ENCODE results near the gene VSNL1.

VSNL1 gene

DNA sequence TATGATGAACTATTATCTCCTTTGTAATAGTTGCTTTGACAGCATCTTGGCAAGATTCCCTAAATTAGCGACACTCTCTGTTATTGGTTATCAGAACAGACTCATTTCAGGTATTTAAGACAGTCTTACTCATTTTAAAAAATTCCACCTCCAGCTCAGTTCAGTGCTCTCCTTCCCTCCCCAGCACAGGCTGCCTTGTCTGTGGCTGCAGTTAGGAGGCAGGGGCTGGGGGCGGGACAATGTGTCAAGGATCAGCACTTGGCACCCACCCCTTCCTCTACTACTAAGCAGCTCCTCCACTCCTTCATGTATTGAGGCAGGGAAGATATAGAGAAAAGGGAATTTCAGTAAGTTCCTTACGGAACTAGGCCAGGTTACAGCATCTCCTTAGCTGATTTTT, 85.0 kb downstream of the VSNL1 start:
- no peak for DNase-seq
- H3K27me3 ChIP-seq (replicated peaks) = no peaks in the 10 kb centered on the region
- in situ Hi-C loops (cut with HindIII; ENCODE audit: low pct_ligation_motif_present, low sequenced_read_pairs) = no loop called here
- H3K27ac ChIP-seq = no peak overlapping the region
- H3K4me3 ChIP-seq (ENCODE audit: low read depth, low read length) = no peak overlapping the region
- TF ChIP-seq, protein P1, sequence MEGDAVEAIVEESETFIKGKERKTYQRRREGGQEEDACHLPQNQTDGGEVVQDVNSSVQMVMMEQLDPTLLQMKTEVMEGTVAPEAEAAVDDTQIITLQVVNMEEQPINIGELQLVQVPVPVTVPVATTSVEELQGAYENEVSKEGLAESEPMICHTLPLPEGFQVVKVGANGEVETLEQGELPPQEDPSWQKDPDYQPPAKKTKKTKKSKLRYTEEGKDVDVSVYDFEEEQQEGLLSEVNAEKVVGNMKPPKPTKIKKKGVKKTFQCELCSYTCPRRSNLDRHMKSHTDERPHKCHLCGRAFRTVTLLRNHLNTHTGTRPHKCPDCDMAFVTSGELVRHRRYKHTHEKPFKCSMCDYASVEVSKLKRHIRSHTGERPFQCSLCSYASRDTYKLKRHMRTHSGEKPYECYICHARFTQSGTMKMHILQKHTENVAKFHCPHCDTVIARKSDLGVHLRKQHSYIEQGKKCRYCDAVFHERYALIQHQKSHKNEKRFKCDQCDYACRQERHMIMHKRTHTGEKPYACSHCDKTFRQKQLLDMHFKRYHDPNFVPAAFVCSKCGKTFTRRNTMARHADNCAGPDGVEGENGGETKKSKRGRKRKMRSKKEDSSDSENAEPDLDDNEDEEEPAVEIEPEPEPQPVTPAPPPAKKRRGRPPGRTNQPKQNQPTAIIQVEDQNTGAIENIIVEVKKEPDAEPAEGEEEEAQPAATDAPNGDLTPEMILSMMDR (IDR thresholded peaks at IDR 0.05; ENCODE audit: low read depth, low read length, missing control alignments) = no peak
- no peaks in the 10 kb centered on the region for H3K36me3 ChIP-seq (replicated peaks)

DNA sequence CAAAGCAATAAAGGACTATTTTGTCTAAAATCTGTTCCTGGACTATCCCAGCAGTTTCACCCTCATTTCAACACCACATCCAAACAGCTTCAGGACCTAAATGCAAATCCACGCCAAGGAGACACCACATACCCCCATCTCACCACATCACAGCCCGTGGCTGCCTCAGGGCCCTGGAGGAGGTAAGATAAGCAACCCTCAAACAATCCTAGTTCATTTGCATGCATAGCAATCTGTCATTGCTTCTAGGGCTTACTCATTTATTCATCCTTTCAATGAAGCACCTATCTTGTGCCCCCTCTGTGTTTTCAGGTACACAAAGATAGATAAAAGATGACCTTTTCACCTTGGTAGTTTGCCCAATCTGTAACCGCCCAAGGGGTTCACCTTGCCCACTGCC, 86.5 kb downstream of the VSNL1 start:
- no peak for DNase-seq
- H3K27ac ChIP-seq = no peak overlapping the region
- no peaks in the 10 kb centered on the region for H3K27me3 ChIP-seq (replicated peaks)
- in situ Hi-C loops (cut with HindIII; ENCODE audit: low pct_ligation_motif_present, low sequenced_read_pairs) = no loop called here
- no peaks in the 10 kb centered on the region for H3K36me3 ChIP-seq (replicated peaks)
- TF ChIP-seq, protein P1 (IDR thresholded peaks at IDR 0.05; ENCODE audit: low read depth, low read length, missing control alignments) = no peak
- no peak overlapping the region for H3K4me3 ChIP-seq (ENCODE audit: low read depth, low read length)

DNA sequence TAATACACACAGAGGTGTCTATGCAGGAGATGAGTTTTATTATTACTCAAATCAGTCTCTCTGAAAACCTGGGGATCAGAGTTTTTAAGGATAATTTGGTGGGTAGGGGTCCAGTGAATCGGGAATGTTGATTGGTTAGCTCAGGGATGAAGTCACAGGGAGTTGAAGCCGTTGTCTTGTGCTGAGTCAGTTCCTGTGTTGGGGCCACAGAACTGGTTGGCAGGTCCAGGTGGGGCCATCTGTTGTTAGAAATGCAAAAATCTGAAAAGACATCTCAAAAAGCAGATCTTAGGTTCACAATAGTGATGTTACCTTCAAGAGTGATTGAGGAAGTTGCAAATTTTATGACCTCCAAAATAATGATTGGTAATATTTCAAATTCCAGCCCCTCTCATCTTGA, 86.9 kb downstream of the VSNL1 start:
- no peak for DNase-seq
- Histone ChIP-seq H3K36me3 (replicated peaks) (no peaks in the 10 kb centered on the region), H3K27me3 (replicated peaks) (no peaks in the 10 kb centered on the region), H3K27ac (no peak overlapping the region), H3K4me3 (ENCODE audit: low read depth, low read length) (no peak overlapping the region)
- TF ChIP-seq, protein P1 (IDR thresholded peaks at IDR 0.05; ENCODE audit: low read depth, low read length, missing control alignments) = no peak
- in situ Hi-C loops (cut with HindIII; ENCODE audit: low pct_ligation_motif_present, low sequenced_read_pairs) = no loop called here

DNA sequence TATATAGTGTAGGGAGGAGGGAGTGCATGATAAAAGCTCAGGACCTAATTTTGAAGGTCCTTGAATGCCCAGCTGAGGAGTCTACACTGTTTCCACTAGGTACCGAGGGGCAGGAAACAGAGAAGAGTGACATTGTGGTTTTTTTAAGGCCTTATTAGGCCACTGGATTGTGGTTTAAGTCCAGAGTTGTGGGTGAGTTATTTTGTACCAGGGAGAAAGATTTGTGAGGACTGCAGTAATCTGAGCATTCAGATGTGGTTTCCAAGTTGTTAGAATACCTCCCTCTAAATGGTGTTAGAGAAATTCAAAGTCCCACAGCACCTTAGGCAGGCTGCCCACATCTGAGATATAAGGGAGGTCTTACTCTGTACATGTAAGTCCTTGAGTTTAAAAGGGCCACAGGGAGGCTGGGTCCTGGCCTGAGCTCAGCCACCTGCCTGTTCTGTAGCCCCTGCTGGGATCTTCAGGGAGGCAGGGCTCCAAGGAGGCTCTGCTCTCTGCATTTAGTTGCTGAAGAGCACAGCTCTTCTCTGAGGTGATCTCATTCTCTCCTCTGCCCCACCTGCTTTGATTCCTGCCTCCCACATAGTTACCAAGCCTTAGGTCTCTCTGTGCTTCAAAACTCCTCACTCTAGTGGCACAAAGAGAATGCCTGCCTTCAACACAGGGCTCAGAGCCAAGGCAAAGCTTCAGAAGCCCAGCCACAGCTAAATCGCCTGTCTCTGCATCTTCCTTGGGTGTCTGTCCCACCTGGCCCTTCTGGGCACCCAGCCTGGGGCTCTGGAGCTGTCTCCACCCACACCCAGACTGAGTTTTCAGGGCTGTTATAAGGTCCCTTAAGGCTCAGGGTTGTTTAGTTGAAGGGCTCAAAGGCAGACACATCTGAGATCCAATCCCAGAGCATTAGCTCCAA, 88.1 kb downstream of the VSNL1 start:
- Histone ChIP-seq H3K27me3 (replicated peaks) (no peaks in the 10 kb centered on the region), H3K4me3 (ENCODE audit: low read depth, low read length) (no peak overlapping the region), H3K27ac (no peak overlapping the region), H3K36me3 (replicated peaks) (no peaks in the 10 kb centered on the region)
- in situ Hi-C loops (cut with HindIII; ENCODE audit: low pct_ligation_motif_present, low sequenced_read_pairs) = no loop called here
- no peak for DNase-seq
- TF ChIP-seq, protein P1 (IDR thresholded peaks at IDR 0.05; ENCODE audit: low read depth, low read length, missing control alignments) = no peak

DNA sequence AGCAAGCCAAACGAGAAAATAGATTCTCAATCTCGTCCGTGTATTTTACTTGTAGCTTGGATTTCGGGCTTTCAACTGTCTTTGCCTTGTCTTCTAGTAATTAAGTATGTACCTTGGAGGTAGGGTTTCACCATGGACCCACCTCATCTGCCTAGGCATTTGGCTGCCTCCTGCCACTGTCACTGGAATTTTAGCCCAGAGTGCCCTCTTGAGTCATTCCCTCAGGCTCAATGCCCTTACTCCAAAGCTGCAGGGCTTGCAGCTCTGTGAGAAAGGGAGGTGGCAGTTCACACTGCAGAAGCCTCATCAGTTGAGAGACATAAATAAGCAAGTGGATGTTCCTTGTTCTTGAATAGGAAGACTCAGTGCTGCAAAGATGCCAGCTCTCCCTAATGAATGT, 89.6 kb downstream of the VSNL1 start:
- in situ Hi-C loops (cut with HindIII; ENCODE audit: low pct_ligation_motif_present, low sequenced_read_pairs) = no loop called here
- Histone ChIP-seq H3K36me3 (replicated peaks) (no peaks in the 10 kb centered on the region), H3K4me3 (ENCODE audit: low read depth, low read length) (no peak overlapping the region), H3K27ac (no peak overlapping the region), H3K27me3 (replicated peaks) (no peaks in the 10 kb centered on the region)
- TF ChIP-seq, protein P1 (IDR thresholded peaks at IDR 0.05; ENCODE audit: low read depth, low read length, missing control alignments) = no peak
- DNase-seq = no peak

Data from brain microvascular endothelial cell (primary cell).